GM23248 (cell line): Measurements from ENCODE around the gene DIPK1B. TPM values are rescaled to one million over a fixed set of nuclear protein-coding genes. Genes with fewer than 3 reads are reported as not detected.
A peak's percentile ranks its signal among the peaks of the same experiment; 100 is the strongest.

Source experiments
- DNase-seq: peaks from one replicate; pipeline ENCODE4 v3.0.0-alpha.2; 2015
- H2AFZ ChIP-seq: fragments of 200-600 bp; sonication (generic); 2 replicates; pipeline ENCODE4 v1.6.1; 2016; ENCODE audit warnings: antibody characterized with exemption
- H3F3A ChIP-seq: fragments of 200-600 bp; sonication (generic); 2 replicates; pipeline ENCODE4 v1.6.1; 2016; ENCODE audit warnings: mild to moderate bottlenecking, antibody characterized with exemption, mixed run types; ENCODE audit not compliant: insufficient read depth
- H3K27ac ChIP-seq: fragments of 200-600 bp; sonication (generic); 2 replicates; pipeline ENCODE4 v1.5.1; 2016; ENCODE audit warnings: mild to moderate bottlenecking
- H3K27me3 ChIP-seq: fragments of 200-600 bp; sonication (generic); replicated peaks from 2 replicates; pipeline ENCODE4 v1.6.1; 2016; ENCODE audit warnings: mild to moderate bottlenecking; ENCODE audit not compliant: insufficient read depth
- H3K36me3 ChIP-seq: fragments of 200-600 bp; sonication (generic); 2 replicates; pipeline ENCODE4 v1.6.1; 2016; ENCODE audit warnings: low read depth, mild to moderate bottlenecking
- H3K4me1 ChIP-seq: fragments of 200-600 bp; sonication (generic); 2 replicates; pipeline ENCODE4 v1.6.1; 2016; ENCODE audit warnings: mild to moderate bottlenecking; ENCODE audit not compliant: insufficient read depth
- H3K4me2 ChIP-seq: fragments of 200-600 bp; sonication (generic); one replicate; pipeline ENCODE4 v1.6.1; 2016; ENCODE audit warnings: mild to moderate bottlenecking; ENCODE audit not compliant: unreplicated experiment
- H3K4me3 ChIP-seq: fragments of 200-600 bp; sonication (generic); 2 replicates; pipeline ENCODE4 v1.5.1; 2016; ENCODE audit warnings: mild to moderate bottlenecking
- H3K79me2 ChIP-seq: fragments of 200-600 bp; sonication (generic); 2 replicates; pipeline ENCODE4 v1.6.1; 2016; ENCODE audit warnings: mild to moderate bottlenecking; ENCODE audit not compliant: insufficient read depth
- H3K9ac ChIP-seq: fragments of 200-600 bp; sonication (generic); 2 replicates; pipeline ENCODE4 v1.6.1; 2016; ENCODE audit warnings: mild to moderate bottlenecking
- H3K9me2 ChIP-seq: fragments of 200-600 bp; sonication (generic); 2 replicates; pipeline ENCODE4 v1.6.1; 2016; ENCODE audit warnings: mixed run types, mild to moderate bottlenecking, moderate library complexity; ENCODE audit not compliant: insufficient read depth
- H3K9me3 ChIP-seq: fragments of 200-600 bp; sonication (generic); one replicate; pipeline ENCODE4 v1.6.1; 2017; ENCODE audit warnings: low read depth
- H4K20me1 ChIP-seq: fragments of 200-600 bp; sonication (generic); 2 replicates; pipeline ENCODE4 v1.6.0; 2016; ENCODE audit not compliant: insufficient read depth
- EZH2 ChIP-seq: fragments of 200-600 bp; sonication (generic); IDR thresholded peaks from 2 replicates; pipeline ENCODE4 v1.6.1; 2018; ENCODE audit warnings: antibody characterized with exemption, mild to moderate bottlenecking; ENCODE audit not compliant: insufficient read depth, poor library complexity, severe bottlenecking
- EZH2phosphoT487 ChIP-seq: fragments of 200-600 bp; sonication (generic); IDR thresholded peaks from 2 replicates; pipeline ENCODE4 v1.6.1; 2018; ENCODE audit warnings: antibody characterized with exemption, moderate library complexity, mild to moderate bottlenecking, low read depth; ENCODE audit not compliant: insufficient read depth
- WGBS, 2 experiments: methylation state at CpG; one replicate each; pipeline ENCODE4 v1.1.6; 2015 to 2017; ENCODE audit warnings: low lambda C conversion rate in 2 of 2, low coverage in 1 of 2; ENCODE audit errors: missing lambda C conversion rate in 2 of 2; 5-methylcytosine and 5-hydroxymethylcytosine counted together
- in situ Hi-C: fragments of 300-500 bp; cut with MboI; formaldehyde crosslinking; loops from 2 replicates; pipeline ENCODE4 v1.15.0; 2020
- polyA plus RNA-seq: library from polyadenylated mRNA; unstranded; fragments of >200 nt; fragmentation: Nextera tagmentation; extraction: Ambion mirVana; gene quantifications from 2 replicates; pipeline ENCODE4 v1.2.1, GENCODE V29; 2016
- total RNA-seq: library from RNA; depleted of rRNA; stranded (reverse); fragments of >200 nt; shearing (Covaris generic); gene quantifications from 2 replicates; pipeline ENCODE4 v1.2.3, GENCODE V29; 2014

DIPK1B gene
- total and polyA plus RNA-seq, 2 experiments from 2014 or later, result not detected

GRCh38 chr9:136694163-136694871 lies 18.1 kb upstream of the DIPK1B start:
- WGBS, 2 experiments, result 23 to 25% methylated on average over 23 to 32 of the region's 32 CpGs
- no peaks in the 10 kb centered on the region for H3K36me3 ChIP-seq
- H2AFZ ChIP-seq, result no peak overlapping the region
- H4K20me1 ChIP-seq, result no peaks in the 10 kb centered on the region
- no peak overlapping the region for H3K4me3 ChIP-seq
- TF ChIP-seq EZH2, result no peak
- TF ChIP-seq EZH2phosphoT487, result no peak
- H3F3A ChIP-seq, result no peaks in the 10 kb centered on the region
- in situ Hi-C loops, result no loop called here
- H3K4me2 ChIP-seq, result no peak overlapping the region
- no peaks in the 10 kb centered on the region for H3K4me1 ChIP-seq
- no peak overlapping the region for H3K9ac ChIP-seq
- no peaks in the 10 kb centered on the region for H3K9me2 ChIP-seq
- H3K27me3 ChIP-seq, result no peaks in the 10 kb centered on the region
- H3K27ac ChIP-seq, result no peak overlapping the region
- no peaks in the 10 kb centered on the region for H3K9me3 ChIP-seq
- DNase-seq, result peak; percentile 65
- H3K79me2 ChIP-seq, result no peaks in the 10 kb centered on the region

GRCh38 chr9:136694872-136695247 lies 17.5 kb upstream of the DIPK1B start:
- TF ChIP-seq EZH2, result no peak
- TF ChIP-seq EZH2phosphoT487, result no peak
- no peaks in the 10 kb centered on the region for H3K4me1 ChIP-seq
- no peak overlapping the region for H3K27ac ChIP-seq
- no peaks in the 10 kb centered on the region for H3K9me3 ChIP-seq
- no peaks in the 10 kb centered on the region for H3K9me2 ChIP-seq
- H3K4me2 ChIP-seq, result no peak overlapping the region
- H3K9ac ChIP-seq, result no peak overlapping the region
- H4K20me1 ChIP-seq, result no peaks in the 10 kb centered on the region
- no peak for DNase-seq
- H3K27me3 ChIP-seq, result no peaks in the 10 kb centered on the region
- no peak overlapping the region for H3K4me3 ChIP-seq
- H3F3A ChIP-seq, result no peaks in the 10 kb centered on the region
- H2AFZ ChIP-seq, result no peak overlapping the region
- H3K79me2 ChIP-seq, result no peaks in the 10 kb centered on the region
- in situ Hi-C loops, result no loop called here
- 85% methylated on average over 11 of the region's 11 CpGs for WGBS, 2 experiments
- no peaks in the 10 kb centered on the region for H3K36me3 ChIP-seq

- Histone ChIP-seq H3K36me3 (no peaks in the 10 kb centered on the region), H3K4me3 (no peak overlapping the region), H2AFZ (no peak overlapping the region), H3F3A (no peaks in the 10 kb centered on the region), H3K4me1 (no peaks in the 10 kb centered on the region), H4K20me1 (no peaks in the 10 kb centered on the region), H3K9me2 (no peaks in the 10 kb centered on the region), H3K27me3 (no peaks in the 10 kb centered on the region), H3K79me2 (no peaks in the 10 kb centered on the region), H3K9me3 (no peaks in the 10 kb centered on the region), H3K4me2 (no peak overlapping the region), H3K27ac (no peak overlapping the region), H3K9ac (no peak overlapping the region)
- TF ChIP-seq EZH2 (no peak), EZH2phosphoT487 (no peak)
- 74 to 75% methylated on average over 10 of the region's 10 CpGs for WGBS, 2 experiments
- in situ Hi-C loops, result no loop called here
- DNase-seq, result no peak
Measured at GRCh38 chr9:136695435-136695895, 16.9 kb upstream of the DIPK1B start.

GRCh38 chr9:136695955-136696354 lies 16.4 kb upstream of the DIPK1B start:
- Histone ChIP-seq H3F3A (no peaks in the 10 kb centered on the region), H3K4me1 (no peaks in the 10 kb centered on the region), H3K9ac (no peak overlapping the region), H2AFZ (no peak overlapping the region), H3K4me2 (no peak overlapping the region), H3K9me3 (no peaks in the 10 kb centered on the region), H3K27ac (no peak overlapping the region), H3K36me3 (no peaks in the 10 kb centered on the region), H3K79me2 (no peaks in the 10 kb centered on the region), H3K9me2 (no peaks in the 10 kb centered on the region), H4K20me1 (no peaks in the 10 kb centered on the region), H3K4me3 (no peak overlapping the region), H3K27me3 (no peaks in the 10 kb centered on the region)
- 77 to 88% methylated on average over 19 to 20 of the region's 23 CpGs for WGBS, 2 experiments
- no peak for DNase-seq
- in situ Hi-C loops, result no loop called here
- no peak for TF ChIP-seq EZH2
- TF ChIP-seq EZH2phosphoT487, result no peak
